TTC549 (cell line): ENCODE data around the gene KCNJ2.

Experiments used
- FAIRE-seq: peaks from 2 replicates; lab custom pipeline; 2012; peaks lifted over from hg19 to GRCh38; lab: Jason Lieb, UNC

Gene KCNJ2

DNA sequence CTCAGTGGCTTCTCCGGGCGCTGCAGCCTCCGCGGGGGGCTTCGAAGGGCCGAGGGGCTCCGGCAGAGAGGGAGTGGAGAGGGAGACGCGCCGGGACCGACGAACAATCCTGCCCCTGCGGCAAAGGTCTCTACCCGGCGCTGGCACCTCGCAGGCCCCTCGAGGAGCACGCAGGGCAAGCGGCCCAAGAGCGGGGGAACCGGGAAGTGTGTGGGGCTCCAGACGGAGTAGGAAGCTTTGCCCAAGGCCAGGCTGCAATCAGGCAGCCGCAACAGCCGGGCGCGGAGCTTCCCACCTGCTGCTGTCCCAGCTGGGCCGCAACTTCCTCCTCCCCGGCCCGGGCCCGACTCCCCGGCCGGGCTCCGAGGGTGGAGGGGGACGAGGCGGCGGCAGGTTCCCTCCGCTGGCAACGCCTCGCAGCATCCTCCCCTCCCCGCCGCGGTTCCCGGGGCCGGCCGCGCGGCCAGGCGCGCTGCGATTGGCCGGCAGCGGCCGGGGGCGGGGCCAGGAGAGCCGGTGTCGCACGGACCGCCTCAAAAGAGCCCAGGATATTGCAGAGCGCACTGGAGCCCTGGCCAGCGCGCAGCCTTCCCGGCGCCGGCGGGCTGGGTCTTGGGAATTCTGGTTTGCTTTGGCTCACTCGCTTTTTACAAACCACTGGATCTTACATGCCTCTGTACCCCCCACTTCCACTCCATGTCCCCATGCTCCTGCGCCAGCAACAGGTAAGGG, at the start of gene KCNJ2:
KCNJ2 (plus strand) TSS at position 556 of the 732 bp plus-strand sequence. CDS start 5,508 bp downstream, outside the sequence.
- FAIRE-seq, result no peak

DNA sequence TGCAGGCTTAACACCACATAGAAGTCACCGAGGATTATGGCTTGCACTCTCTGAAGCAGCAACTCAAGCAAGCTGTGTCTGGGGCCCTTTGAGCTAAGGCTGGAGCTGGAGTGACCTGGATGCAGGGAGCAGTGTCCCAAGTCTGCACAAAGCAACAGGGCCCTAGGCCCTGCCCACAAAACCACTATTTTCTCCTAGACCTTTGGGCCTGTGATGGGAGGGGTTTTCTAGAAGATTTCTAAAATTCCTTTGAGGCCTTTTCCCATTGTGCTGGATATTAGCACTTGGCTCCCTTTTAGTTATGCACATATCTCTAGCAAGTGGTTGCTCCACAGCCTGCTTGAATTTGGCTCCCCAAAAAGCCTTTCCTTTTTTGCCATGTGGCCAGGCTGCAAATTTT, 49.8 kb upstream of the KCNJ2 start:
- FAIRE-seq, result no peak

DNA sequence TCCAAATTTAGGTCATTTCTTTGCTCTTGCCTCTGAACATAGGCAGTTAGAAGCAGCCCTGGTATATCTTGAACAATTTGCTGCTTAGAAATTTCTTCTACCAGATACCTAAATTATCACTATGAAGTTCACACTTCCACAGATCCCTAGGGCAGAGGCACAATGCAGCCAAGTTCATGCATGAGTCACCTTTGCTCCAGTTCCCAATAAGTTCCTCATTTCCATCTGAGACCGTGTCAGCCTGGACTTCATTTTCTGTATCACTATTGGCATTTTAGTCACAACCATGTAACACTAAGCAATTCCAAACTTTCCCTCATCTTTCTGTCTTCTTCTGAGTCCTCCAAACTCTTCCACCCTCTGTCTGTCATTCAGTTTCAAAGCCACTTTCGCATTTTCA, 49.3 kb upstream of the KCNJ2 start:
- FAIRE-seq, result no peak

DNA sequence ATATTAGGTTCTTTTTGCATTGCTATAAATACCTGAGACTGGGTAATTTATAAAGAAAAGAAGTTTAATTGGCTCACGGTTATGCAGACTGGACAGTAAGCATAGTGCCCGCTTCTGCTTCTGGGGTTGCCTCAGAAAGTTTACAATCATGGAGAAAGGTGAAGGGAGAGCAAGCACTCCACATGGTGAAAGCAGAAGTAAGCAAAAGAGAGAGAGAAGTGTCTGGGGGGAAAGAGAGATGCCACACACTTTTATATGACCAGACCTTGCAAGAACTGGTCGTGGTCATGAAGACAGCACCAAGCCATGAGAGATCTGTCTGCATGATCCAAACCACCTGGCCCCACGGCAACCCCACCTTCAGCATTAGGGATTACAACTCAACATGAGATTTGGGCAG, 48.9 kb upstream of the KCNJ2 start:
- FAIRE-seq, result no peak

DNA sequence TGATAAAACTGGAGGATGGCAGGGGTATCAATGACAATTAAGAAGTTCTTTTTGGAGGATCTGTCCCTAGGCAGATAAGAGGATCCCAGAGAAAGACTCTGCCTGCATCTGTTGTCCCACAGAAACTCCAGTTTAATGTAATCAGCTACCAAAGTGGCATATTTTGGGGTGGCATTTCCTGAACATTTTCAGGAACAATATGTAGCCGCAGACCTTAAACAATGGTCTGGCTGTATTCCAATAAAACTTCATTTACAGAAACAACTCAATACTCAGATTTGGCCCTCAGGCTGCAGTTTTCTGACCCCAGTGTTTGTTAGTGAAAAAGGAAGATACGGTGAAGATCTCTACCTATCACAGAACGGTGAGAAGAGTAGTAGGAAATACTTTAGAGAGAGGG, 48.2 kb upstream of the KCNJ2 start:
- no peak for FAIRE-seq

DNA sequence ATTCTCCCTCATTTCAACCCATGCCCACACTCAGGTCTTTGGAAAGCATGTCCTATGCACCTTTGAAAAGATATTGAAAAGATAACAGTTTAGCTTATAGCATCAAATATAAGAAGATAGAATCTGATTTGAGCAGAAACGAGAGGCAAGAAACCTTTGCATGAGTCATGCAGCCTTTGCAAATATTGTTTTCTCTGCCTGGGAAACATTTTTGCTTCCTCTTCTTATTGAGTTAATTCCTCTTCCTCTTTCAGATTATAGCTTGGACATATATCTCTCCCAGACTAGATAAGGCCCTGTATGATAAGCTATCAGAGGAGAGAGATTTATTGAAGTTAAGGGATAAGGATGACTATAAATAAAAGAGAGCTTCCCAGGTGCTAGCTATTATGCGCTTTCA, 46.1 kb upstream of the KCNJ2 start:
- FAIRE-seq, result no peak

DNA sequence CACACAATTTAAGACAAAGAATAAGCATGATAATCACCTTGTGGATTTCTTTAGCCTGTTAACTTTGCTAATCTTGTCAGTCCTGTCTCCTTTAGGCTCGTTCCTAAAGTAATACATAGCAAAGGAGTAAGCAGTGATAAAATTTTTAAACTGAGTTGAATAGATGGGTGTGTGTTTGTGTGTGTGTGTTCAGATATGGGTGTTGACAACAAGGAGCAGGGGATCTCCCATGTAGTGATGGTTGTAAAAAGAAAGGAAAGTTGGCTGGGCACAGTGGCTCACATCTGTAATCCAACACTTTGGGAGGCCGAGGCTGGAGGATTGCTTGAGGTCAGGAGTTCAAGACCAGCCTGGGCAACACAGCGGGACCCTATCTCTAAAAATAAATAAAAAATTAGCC, 44.6 kb upstream of the KCNJ2 start:
- FAIRE-seq, result no peak

DNA sequence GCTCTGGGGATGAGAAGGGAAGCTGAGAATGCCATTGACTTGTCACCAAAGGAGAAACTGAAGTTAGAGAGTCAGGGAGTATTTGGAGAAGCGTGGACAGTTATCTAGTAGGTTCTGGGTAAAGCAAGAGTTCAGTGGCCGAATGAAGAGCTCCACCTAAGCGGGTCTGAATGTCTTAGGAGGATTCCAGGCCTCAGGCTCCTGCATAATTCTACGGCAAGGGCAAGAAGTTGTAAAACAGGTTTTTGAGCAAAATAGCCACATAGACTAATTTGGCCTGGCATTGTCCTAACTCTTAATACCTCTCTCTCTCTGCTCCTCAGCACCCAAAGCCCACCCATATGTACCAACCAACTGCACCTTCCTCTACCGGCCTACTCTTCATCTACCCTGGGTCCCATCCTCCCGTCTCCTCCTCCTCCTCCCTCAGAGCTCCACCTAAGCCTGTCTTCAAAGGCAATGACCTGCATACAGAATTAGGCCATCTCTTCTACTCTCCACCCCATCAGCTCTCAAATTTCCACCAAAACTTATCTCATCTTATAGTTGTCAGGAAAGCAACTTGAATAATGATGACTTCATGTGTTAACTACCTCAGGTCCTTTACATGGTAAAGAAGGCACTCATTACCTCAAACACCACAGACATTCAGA, 42.0 kb upstream of the KCNJ2 start:
- FAIRE-seq, result no peak

DNA sequence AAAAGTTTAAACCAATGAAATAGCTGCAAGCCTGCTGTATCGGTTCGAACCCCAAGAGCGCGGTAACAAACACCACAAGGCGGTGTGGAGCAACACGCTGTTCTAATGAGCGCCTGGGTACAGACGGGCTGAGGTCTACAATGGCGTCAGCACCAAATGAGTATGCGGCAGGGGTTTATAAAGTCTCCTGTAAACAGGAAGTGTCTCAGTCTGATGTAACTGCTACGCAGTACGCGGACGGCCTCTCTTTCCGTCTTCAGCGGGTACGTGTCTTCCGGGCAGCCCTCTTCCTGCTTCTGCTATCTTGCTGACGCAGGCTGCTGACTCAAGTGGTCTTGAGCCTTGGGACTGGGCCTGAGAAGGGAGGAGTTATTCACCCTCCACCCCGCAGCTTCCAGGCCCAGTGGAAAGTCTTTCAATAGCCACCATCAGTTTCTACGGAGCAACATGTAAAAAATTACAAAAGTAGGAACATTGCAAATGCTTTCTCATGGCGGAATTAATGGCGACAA, 40.5 kb upstream of the KCNJ2 start:
- FAIRE-seq, result no peak

DNA sequence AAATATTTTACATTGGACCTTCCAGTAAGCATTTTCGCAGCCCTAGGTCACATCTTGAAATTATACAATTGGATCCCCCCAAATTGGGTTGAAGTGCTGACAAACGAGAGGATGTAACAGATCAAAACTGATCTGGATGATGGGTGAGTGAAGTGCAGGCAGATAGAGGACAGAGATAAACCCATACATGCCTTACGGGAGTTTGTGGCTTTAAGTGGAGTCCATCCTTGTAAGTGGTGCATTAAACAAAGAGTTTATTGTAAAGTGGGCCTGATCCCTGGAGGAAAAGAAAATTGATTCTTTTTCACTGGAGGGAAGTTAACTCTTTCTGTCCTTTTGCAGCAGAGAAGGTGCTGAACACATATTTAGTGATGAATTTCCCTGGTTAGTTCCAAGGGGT, 39.0 kb upstream of the KCNJ2 start:
- FAIRE-seq, result no peak

DNA sequence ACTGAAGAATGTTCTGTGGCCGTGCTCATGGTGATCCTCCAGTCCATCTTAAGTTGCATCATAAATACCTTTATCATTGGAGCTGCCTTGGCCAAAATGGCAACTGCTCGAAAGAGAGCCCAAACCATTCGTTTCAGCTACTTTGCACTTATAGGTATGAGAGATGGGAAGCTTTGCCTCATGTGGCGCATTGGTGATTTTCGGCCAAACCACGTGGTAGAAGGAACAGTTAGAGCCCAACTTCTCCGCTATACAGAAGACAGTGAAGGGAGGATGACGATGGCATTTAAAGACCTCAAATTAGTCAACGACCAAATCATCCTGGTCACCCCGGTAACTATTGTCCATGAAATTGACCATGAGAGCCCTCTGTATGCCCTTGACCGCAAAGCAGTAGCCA, 36.8 kb upstream of the KCNJ2 start:
- FAIRE-seq, result no peak

DNA sequence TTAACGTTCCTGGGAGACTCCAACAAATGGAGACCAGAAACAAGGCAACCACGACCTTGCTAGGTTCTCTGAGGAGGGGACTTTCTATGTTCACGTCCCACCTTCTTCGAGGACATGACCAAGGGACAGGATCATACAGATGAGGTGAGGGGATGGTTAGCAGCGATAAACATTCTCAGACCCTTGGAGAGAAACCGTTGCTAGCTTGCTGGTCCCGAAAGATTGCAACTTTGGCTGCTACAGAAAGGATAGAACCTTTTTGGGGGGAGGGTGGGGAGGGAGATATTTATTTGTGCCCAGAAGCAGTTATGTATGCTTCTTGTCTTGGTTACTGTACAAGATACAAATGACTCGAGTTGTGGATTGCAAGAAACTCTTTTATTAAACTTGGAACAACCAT, 35.3 kb upstream of the KCNJ2 start:
- no peak for FAIRE-seq

DNA sequence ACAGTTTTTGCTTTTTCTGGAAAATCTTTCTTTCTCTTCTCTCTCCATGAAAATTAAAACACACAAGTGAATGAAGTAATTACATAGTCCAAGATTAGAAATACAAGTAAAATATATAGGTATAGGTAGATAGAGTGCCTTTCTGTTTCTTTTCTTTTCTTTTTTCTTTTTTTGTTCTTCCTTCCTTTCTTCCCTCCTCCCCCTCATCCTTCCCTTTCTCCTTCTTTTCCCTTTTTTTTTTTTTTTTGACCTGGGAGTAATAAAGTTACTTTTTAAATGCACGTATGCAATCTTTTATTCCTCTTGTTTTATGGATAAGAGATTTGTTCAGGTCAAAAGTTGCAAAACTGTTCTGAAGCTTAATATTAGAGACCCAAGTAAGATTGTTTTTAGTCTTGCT, 34.6 kb upstream of the KCNJ2 start:
- FAIRE-seq, result no peak

DNA sequence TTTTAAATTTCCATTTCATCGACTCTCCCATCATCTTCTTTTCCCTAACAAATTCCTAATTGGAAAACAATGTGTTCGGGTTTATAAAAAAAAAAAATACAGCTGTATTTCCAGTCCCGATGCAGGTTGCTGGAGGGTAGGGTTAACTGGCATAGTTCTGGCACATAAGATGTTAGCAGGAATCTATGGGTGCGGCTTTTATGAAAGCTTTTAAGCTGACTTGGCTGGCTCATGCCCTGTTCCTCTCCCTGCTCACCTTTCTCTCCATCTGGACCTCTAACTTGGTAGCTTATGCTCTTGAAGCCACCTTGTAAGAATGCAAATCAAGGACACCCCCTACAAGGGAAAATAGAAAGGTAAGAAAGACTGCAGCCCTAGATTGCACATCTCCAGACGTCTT, 33.2 kb upstream of the KCNJ2 start:
- FAIRE-seq, result no peak

DNA sequence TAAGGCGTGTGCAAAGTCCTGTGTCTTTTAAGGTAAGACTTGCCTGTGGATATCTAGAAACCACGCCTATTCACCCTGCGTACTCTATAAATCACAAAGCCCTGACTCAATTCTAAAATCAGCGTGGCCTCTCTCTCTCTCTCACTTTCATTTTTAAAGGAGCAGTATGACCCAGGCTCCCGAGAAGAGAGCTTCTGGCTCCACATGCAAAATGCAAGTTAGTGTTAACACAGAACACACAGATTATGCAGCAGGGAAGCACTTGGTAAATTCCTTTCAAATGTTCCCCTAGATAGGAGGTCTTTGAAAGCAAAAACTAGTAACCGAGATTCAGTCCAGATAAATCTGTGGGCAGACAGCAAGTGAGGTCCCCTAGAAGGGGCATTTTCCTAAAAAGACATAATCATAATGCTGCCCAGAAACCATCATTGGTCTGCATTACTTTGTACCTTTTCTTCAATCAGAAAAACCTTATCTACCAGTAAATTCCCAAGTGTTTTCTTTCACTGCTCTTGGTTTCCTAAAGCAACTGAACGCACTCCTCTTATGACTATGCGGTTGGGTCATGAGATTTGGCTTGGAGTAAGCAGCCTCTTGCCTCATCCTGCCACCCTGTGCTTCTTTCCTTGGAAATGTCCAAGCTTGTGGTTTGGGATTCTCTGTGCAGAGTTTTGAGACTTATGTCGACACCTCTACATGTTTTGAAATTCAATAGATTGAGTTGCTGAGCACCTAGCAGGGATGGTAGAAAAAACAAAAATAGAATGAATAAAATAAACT, 31.7 kb upstream of the KCNJ2 start:
- FAIRE-seq, result no peak

DNA sequence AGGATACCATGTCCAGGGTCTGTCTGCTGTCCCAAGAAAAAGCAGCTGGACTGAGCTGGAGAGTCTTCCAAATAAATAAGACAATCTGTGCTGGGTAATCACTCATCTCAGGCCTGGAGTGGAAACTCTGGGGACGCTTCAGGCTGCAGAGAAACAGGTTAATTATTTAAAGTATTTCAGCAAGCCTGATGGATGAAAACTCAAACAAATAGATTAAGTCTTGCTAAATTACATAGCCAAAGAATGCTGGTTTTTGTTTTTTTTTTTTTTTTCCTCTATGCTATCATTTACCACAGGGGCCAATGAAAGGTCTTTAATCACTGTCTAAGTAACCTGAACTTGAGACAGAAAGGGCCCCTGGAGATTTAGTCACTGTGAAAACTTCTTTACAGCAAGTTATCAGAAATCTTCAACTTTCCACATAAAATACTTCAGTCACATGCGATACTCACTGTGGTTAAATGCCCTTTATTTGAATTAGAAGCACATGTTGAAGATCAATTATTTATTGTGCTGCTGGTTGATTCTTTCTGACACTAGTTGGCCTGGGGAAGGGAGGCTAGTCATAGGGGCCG, 31.0 kb upstream of the KCNJ2 start:
- no peak for FAIRE-seq

DNA sequence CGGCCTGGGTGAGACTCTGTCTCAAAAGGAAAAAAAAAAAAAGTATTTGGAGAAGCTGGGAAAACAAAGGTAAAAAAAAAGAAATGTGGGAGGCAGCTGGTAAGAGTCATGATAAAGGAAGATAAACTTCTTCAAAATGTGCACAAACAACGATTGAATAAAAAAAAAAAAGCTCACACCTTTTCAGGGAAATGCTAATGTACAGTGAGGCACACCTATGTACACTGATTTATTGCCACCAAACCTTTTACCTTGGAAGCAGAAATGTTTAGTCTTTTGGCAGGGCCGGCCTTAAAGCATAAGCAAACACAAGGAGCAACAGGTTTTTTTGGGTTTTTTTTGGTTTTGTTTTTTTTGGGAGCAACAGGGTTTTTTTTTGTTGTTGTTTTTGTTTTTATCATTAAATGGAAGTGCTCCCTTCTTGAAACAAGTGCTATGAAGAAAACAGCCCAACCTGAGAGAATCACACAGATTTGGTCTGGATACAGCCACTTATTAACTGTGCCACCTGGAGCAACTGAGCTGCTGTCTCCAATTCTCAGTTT, 29.8 kb upstream of the KCNJ2 start:
- no peak for FAIRE-seq

DNA sequence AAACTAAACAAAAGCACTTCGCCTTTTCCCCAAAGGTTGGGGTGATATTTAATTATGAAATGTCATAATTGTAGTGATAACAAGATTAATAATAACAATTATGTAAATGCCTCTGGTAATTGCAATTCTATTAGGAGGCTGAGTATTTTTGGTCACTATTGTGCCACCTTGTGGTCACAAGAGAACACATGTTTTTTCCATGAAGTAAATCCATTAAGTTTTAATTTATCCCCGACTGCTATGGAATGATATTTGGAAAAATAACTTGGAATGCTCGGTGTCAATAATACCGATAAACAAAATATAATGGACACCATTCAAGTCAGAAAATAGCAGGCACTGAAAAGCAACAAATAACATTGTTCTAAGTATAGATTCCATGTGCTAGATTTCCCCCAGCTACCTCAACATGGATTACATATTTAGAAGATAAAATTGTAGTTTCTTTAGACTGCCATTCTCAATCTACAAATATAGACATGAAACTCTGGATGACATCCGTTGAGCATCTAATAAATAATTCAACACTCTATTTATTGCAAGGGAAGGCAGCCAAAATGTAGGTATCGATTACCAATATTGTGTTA, 25.0 kb upstream of the KCNJ2 start:
- FAIRE-seq, result peak; percentile 42

DNA sequence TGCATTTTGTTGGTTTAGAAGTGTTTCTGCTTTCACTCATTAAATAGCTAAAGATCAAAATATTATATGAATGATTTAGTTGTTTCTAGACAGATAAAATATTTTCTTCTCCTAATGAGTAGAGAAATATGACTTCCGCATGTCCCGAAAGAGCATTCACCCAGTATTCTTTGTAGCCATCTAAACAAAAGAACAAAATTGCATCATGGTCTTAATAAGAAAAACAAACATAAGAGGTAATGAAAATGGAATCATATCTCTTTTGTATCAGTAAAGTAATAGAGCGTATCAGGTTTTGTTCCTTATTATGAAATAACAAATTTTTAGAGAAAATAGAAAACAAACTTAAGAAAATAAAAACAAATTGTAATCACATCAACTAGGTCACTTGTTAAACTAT, 16.1 kb upstream of the KCNJ2 start:
- no peak for FAIRE-seq

DNA sequence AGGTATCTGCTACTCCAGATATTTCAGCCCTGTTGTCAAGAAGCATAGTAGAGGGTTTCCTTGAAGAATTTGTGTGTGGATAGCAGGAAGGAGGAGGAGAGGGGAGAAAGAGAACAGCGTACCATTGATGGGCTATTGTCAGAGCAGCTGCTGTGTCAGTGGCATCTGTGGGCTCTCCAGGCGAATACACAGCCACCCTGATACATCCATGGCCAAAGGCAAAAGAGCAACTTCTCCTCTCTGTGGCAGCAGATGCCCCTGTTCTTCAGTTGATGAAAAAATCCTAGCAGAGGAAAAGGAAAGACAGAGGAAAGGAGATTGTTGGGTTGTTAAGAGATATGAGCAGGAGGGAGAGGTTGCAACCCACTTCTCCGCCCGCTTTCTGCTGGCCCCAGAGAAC, 12.2 kb upstream of the KCNJ2 start:
- no peak for FAIRE-seq

DNA sequence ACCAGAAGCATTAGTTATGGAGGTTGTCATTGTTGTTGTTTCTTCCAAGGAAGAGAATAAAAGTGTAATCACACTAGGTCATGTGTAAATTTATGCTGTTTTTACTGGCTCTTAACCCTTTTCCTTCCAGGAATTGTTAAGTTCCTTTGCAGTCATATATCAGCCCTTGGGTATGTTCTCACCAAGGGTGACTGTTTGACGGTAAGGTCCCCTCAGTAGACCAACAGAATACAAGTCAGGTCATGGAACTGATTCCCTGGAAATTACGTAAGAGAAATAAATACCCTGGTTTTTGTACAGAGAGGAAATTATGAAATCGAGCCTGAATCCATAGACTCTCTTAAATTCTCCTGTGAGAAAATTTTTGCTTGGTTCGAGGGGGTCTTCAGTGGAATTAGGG, 11.2 kb upstream of the KCNJ2 start:
- FAIRE-seq, result no peak

DNA sequence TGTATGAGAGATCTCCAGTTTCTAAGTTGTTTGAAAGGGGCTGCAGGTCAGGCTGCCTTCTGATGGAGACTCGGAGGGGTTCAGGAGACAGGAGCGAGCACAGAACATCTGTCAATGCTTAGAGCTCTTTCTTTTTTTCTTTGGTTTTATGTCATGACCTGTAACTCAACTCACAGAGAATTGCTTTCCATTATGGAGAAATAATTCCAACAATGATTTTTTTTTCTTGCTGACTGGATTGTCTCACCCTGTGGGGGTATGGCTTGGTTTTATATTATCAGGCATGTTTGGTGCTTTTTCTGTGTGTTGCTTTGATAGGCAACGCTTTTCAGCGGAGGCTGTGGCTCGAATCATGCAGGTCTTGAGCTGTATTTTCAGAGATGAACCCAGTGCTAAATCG, 10.7 kb upstream of the KCNJ2 start:
- no peak for FAIRE-seq
